GM23338 (cell line): ENCODE data around the gene CADPS2.

ENCODE experiments used
- CREB1 ChIP-seq: fragments of 250-450 bp; sonication (Bioruptor Pico); IDR thresholded peaks from 2 replicates; pipeline ENCODE4 v1.5.0; 2020; ENCODE audit warnings: low read depth, mild to moderate bottlenecking, moderate library complexity
- CTCF ChIP-seq, 2 experiments: fragments of 200-600 bp in 1 of 2; sonication (generic) in 1 of 2; conservative IDR thresholded peaks; 2 replicates each; pipeline versions ENCODE4 v1.5.1 to v1.6.1; 2016 to 2017; ENCODE audit warnings: antibody characterized with exemption in 2 of 2, low read depth in 2 of 2, mild to moderate bottlenecking in 2 of 2, moderate library complexity in 1 of 2
- EZH2 ChIP-seq: fragments of 200-600 bp; sonication (generic); IDR thresholded peaks from one replicate; pipeline ENCODE4 v1.8.0; 2017; ENCODE audit warnings: antibody characterized with exemption, mild to moderate bottlenecking, low read depth; ENCODE audit not compliant: unreplicated experiment
- EZH2phosphoT487 ChIP-seq: fragments of 200-600 bp; sonication (generic); IDR thresholded peaks from one replicate; pipeline ENCODE4 v1.8.1; 2018; ENCODE audit warnings: antibody characterized with exemption; ENCODE audit not compliant: unreplicated experiment
- JUNB ChIP-seq: IDR thresholded peaks from one replicate; pipeline ENCODE4 v1.6.1; 2016; ENCODE audit warnings: antibody characterized with exemption; ENCODE audit not compliant: unreplicated experiment
- POLR2AphosphoS5 ChIP-seq: IDR thresholded peaks from 2 replicates; pipeline ENCODE4 v1.6.1; 2016; ENCODE audit warnings: antibody characterized with exemption, low read depth
- REST ChIP-seq: IDR thresholded peaks from one replicate; pipeline ENCODE4 v1.6.1; 2018; ENCODE audit warnings: antibody characterized with exemption; ENCODE audit not compliant: unreplicated experiment
- STAT1 ChIP-seq: IDR thresholded peaks from one replicate; pipeline ENCODE4 v1.6.1; 2016; ENCODE audit warnings: antibody characterized with exemption; ENCODE audit not compliant: unreplicated experiment
- ZNF114 ChIP-seq: fragments of 250-450 bp; sonication (Bioruptor Pico); IDR thresholded peaks from 2 replicates; pipeline ENCODE4 v1.5.0; 2020; ENCODE audit warnings: mild to moderate bottlenecking, moderate library complexity
- TF ChIP-seq, protein P1 (sequence below): IDR thresholded peaks from 2 replicates; pipeline ENCODE4 v1.6.1; 2016; ENCODE audit warnings: antibody characterized with exemption

DNA sequence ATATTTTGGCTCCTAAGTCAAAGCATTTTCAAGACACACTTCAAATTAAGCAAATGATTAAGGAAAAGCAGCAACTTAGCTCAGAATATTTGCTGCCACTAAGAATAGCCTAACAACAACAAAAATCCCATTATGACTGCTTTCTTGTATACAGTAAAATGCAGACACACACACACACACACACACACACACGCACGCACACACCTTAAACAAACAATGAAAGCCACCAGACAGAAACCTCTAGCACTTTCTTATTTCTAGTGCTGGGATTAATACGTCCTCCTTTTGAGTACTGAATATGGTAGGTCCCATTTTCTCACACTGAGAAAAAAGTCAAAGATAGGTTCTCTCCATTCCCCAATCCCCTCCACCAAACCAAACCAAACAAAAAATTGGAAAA is 558.3 kb downstream of the CADPS2 start:
- TF ChIP-seq, protein P1, sequence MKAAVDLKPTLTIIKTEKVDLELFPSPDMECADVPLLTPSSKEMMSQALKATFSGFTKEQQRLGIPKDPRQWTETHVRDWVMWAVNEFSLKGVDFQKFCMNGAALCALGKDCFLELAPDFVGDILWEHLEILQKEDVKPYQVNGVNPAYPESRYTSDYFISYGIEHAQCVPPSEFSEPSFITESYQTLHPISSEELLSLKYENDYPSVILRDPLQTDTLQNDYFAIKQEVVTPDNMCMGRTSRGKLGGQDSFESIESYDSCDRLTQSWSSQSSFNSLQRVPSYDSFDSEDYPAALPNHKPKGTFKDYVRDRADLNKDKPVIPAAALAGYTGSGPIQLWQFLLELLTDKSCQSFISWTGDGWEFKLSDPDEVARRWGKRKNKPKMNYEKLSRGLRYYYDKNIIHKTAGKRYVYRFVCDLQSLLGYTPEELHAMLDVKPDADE, result no peak
- TF ChIP-seq CTCF (conservative IDR thresholded peaks at IDR 0.05; ENCODE audit: low read depth in 2 of 2), result no peak
- no peak for TF ChIP-seq EZH2
- TF ChIP-seq POLR2AphosphoS5, result no peak
- no peak for TF ChIP-seq JUNB
- no peak for TF ChIP-seq REST
- no peak for TF ChIP-seq CREB1
- TF ChIP-seq EZH2phosphoT487, result no peak
- no peak for TF ChIP-seq STAT1
- TF ChIP-seq ZNF114 (CRISPR knock-in tag), result no peak
